Stimulated activated CD4-positive, alpha-beta T cell treated with anti-CD3 and anti-CD28 coated beads, Interleukin-15, amount 100 ng/mL, for 1 hour (primary cell): Measurements from ENCODE around the gene FBXO24.
"Not testable (repeated sequence)": the region's sequence is repeated elsewhere in the genome, so short reads cannot be mapped to it uniquely, and the experiment has no call there.

ENCODE experiments used
- DNase-seq, 2 donors: peaks; one replicate each; pipeline ENCODE4 v3.0.0-alpha.2; 2020; ENCODE audit warnings: low read depth in 1 of 2, low spot score in 1 of 2

The FBXO24 gene

GRCh38 chr7:100556541-100556940 is 29.6 kb upstream of the FBXO24 start:
- no peak for DNase-seq

DNA sequence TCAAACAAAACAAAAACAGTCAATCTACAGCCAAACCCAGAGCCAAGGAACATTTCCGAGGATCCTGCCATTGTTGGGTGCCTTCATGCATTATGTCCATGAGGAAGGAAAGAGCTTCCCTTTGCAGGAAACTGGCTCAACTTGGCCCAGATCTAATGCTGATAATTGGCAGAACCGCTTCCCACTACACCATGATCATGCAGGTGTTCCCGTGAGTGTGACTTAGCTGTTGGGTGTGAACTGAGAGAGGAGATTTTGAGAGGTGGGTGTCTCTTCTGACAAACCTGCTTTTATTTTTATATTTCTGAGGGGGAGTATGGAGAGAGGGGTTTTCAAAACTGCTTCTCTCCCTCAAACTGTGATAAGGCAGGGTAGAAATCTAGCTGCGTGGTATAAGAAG is 27.0 kb upstream of the FBXO24 start:
- DNase-seq = no peak

DNA sequence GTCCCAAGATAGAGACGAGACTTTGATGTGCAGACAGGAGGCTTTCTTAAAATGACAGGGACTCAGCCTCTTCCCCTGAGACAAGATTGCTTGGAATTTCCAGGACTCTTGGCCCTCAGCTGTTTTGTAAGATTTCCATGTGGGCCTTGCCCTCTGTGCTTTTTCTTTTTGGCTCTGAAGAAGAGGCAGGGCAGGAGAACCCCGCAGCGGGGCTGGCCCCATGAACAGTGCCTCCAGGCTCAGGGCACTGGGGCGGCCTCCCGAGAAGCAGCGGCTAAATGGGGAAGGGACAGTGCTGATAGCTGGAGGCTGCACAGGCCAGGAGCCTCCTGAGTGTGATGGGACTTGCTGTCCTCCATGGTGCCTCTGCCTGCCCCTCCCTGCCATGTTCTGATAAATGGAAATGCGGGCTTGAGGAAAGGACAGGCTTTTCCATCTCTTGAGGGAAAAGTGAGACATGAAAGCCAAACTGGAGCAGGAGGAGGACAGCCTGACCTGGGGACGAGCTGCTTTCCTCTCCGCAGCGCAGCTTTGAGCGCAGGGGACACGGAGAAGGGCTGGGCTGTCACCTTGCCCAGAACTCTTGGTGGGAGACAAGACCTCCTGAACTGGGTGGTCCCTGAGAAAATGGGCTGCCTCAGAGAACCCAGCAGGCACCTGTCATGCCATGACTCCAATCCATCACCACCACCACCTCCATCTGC is 24.5 kb upstream of the FBXO24 start:
- no peak for DNase-seq

- DNase-seq = no peak
Measured at GRCh38 chr7:100562195-100563099, 23.7 kb upstream of the FBXO24 start.

- no peak for DNase-seq
Measured at GRCh38 chr7:100563100-100563564, 23.0 kb upstream of the FBXO24 start.

GRCh38 chr7:100563809-100564400 is 22.2 kb upstream of the FBXO24 start:
- peak; percentile 71 to 82 for DNase-seq

GRCh38 chr7:100564405-100564804 is 21.7 kb upstream of the FBXO24 start:
- DNase-seq = not testable (repeated sequence)

- DNase-seq = no peak
Measured at GRCh38 chr7:100565133-100565571, 21.0 kb upstream of the FBXO24 start.

DNA sequence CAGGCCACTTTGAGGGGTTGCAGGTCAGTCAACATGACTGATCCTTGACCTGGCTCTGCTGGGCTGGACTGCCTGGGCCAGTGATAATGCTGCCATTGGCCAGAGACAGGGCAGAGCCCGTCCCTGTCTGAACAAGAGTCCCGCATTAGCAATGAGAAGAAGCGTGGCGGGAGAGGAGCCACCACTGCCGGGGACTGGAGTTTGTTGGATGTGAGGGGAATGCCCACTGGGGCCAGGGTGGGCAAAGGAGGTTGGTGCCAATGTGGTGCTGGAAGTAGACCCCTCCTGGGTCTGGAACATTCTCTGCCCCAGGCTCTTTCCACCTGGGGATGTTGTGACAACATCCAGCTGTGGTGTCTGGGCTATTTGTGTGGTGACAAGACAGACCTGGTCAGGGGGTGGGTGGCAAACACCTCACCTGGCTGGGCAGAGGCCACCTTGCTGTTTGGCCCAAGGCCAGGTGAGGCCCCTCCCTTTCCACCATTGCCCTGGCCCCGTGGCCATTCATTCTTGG is 20.1 kb upstream of the FBXO24 start:
- DNase-seq = no peak

GRCh38 chr7:100567031-100567730 is 18.9 kb upstream of the FBXO24 start:
- no peak for DNase-seq

DNA sequence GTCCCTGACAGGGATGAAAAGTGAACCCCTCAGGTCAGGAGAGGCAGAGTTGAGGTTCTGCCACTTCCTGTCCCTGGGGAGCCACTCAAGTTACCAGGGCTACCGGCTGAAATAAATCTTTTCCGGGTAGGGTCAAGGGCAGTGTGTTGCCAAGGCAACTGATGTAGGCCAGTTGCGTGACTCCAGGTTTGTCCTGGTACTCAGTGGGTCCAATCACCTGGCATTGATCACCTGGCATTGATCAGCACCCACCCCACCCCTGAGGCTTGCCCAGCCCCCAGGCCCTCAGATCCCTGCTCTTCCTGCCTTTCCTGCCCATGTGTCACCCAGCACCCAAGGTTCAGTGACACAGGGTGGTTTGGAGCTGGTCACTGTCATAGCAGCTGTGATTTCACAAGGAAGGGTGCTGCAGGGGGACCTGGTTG is 18.4 kb upstream of the FBXO24 start:
- no peak for DNase-seq

- DNase-seq = no peak
Measured at GRCh38 chr7:100568176-100568895, 17.8 kb upstream of the FBXO24 start.

DNA sequence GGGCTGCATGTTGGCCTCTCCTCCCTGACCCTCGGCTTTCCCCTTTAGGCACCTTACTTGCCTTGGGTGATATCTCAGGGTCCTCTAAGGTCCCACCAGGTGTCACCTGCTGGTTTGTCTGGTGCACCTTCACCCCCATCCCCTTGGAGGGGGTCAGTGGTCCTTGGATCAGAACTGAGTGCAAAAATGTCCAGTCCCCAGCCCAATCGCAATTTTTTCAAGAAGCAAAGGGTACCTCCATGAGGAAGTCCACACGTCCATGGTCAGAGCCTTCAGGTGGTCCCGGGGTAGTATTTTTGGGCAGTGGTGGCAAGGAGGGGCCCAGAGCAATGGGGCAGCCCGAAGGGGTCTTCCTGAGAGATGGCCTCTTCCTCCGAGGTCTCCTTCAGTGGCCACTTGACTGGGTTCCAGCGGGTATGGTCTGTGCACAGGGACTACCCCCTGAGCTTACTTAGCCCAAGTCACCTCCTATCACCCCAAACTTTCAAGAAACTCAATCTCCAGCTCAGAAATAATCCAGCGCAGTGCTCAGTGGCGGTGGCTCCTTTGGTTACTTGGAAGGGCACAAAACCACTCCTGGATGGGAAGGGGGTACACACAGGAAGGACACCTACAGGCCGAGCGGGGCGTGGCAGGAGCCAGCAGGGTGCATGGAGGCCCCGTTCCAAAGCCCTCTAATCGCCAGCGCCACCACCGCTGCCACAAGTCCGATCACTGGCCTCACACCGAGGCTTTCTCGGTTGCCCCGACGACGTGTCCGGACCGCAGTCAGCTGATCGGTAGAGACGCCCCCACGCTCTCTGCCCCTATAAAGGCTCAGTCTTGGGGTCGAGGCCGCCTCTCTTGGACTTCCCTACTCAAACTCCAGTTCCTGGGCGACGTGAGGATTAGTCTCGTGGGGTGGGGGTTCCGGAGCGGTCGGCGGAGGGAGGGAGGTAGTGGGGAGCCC is 17.0 kb upstream of the FBXO24 start:
- DNase-seq = peak in 1 of 2 donors; percentile 22

DNA sequence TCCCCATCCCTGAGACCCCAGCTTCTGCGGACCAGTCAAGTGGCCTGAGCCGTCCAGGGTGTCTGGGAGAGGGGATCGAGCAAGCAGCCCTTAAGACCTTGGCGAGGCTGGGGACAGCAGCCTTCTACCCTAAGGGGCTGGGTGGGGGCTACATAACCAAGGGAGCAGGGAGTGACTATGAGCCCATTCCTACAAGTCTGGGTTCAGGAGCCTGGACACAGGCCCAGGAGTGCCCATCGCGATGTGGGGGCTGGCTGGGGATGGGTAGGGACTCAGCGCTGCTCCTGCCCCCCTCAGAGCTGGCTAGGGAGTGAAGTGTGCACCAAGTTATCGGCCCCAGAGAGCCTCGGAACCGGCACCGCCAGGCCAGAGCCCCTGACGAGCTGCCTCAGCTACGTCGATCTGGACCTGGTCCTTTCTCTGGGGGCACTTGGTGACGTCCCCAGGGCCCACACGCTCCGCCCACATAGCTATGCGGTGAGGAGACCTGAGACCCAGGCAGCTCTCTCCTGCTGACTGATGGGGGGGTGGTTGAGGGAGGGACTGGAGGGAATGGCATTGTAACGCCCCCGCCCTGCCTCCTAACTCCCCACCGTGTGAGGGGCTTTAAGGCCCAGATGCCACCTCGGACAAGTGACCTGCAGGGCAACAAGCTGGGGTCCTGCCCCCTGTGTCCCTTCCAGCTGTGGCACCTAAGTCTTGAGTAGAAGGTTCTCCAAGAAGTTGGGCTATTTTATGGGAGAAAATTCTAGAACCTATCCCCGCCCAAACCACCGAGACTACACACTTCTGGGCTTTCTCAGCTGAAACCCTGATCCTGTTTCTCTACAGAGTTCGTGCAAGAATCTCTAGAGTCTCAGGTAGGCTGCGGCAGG is 14.9 kb upstream of the FBXO24 start:
- DNase-seq = no peak

DNA sequence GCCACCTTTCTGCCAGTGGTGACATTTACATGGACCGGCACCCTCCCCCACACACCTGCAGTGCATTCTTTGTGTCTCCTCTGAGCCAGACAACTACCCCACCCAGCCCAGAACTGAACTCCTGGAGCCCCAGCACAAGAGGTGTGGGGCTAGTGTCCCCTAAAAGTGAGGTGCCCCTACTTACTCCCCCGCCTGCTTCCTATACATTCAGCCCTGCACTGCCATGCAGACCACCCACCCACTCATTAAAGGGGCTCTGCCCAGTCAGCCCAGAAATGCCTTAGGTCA is 14.4 kb upstream of the FBXO24 start:
- DNase-seq = no peak

DNA sequence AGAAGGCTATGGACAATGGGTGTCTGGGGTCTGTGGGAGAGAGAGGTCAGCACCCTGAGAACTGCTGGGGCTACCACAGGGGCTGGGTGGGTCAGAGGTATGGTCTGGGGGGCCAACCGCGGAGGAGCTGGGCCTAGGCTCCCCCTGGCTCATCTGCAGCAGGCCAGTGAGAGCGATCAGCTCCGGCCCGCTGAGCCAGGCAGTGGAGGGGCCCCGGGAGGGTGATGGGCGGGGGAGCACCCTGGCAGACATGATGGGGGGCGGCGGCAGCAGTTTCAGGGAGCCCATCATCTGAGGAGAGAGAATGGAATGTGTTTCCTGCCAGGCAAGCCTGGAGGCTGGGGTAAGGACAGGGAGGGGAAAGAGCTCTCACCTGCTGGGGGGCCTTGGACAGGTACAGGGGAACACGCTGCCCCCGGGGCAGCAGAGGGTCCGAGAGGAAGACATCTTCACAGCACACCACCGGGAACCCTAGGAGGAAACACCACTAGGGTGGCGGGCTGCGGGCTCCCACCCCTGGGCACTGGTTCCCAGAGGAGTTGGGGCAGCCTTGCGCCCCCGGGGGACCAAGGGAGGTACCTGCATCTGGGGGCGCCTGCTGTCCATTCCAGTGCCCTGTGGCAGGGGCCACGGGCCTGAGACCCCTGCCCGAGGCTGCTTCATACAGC is 13.7 kb upstream of the FBXO24 start:
- no peak for DNase-seq

DNA sequence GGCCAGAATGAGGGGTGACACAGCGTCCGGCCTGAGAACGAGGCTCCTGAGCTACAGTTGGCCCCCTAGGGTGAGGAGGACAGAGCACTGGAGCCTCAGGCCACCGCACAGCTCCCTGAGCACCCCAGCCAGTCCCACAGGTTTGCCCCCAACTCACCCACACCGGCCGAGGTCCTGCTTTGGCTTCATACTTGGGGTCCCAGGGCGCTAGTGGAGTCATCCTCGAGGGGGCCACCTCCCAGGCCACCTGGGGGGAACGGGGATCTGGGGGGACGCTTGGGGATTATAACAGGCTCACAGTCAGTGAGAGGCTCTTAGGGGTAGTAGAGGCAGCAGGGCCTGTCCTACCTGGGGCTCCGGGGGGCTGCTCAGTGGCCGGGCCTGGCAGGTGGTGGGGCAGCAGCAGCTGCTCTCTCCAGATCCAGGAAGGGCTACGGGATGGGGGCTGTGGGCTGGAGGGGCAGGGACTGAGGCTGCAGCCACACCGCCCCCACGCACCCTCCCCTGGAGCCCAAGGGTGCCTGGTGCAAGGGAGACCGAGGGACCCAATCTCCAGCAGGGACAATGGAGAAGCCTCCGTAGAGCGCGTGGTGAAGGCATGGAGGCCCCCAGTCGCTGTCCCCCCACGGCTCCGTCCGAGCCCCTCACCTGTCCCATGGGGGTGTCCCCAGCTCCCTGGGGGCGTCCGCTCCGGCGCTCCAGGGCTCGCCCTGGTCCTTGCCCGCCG is 13.0 kb upstream of the FBXO24 start:
- DNase-seq = no peak
